Stimulated activated CD4-positive, alpha-beta T cell treated with anti-CD3 and anti-CD28 coated beads, Interleukin-1b, Interleukin-23, amount 100 ng/mL, for 1 hour (primary cell): ENCODE data around the gene SOD1.

Experiments used
- DNase-seq, 2 donors: peaks; one replicate each; pipeline ENCODE4 v3.0.0-alpha.2; 2020; ENCODE audit warnings: low read depth in 2 of 2

The SOD1 gene

DNA sequence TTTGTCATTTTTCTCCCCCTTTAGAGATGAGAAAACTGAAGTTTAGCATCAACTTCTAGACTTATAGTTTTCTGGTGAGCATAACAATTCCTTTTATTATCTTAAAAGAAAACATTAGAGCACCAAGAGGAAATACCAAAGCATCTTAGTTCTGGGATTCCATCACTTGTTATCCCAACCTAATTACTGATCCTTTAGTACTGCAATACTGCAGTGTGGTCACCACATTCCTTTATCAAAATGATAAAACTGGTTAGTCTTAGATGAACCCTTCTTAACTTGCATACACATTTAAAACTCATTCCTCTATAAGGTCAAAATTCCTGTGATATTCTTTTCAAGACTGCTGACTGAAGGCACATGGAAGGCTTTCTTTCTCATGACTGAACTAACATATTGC lies 23.1 kb downstream of the SOD1 start:
- no peak for DNase-seq

DNA sequence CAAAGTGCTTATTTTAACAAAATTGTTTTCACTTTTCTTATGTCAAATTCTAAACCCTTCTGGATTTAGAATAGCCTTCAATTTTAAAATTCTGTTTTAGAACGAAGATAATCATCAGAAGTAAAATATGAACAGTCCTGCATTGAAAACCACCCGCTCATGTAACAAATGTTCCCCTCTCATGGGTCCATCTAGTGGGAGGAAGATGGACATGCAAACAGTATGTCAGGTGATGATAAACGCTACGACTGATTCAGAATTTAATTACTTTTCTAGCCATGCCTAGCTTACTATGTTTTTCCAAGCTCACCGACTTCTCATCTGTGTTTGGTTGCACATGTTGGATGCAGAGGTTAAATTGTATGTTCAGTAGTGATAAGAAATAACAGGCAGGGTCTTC lies 23.5 kb downstream of the SOD1 start:
- DNase-seq = no peak

GRCh38 chr21:31684918-31685317 lies 25.4 kb downstream of the SOD1 start:
- DNase-seq = no peak

GRCh38 chr21:31686272-31686915 lies 26.9 kb downstream of the SOD1 start:
- no peak for DNase-seq

- no peak for DNase-seq
Observed at GRCh38 chr21:31687108-31687507, 27.6 kb downstream of the SOD1 start.

- DNase-seq = no peak
Observed at GRCh38 chr21:31688603-31689368, 29.3 kb downstream of the SOD1 start.

GRCh38 chr21:31693222-31693621 lies 33.7 kb downstream of the SOD1 start:
- no peak for DNase-seq

- no peak for DNase-seq
Observed at GRCh38 chr21:31696424-31696823, 36.9 kb downstream of the SOD1 start.

DNA sequence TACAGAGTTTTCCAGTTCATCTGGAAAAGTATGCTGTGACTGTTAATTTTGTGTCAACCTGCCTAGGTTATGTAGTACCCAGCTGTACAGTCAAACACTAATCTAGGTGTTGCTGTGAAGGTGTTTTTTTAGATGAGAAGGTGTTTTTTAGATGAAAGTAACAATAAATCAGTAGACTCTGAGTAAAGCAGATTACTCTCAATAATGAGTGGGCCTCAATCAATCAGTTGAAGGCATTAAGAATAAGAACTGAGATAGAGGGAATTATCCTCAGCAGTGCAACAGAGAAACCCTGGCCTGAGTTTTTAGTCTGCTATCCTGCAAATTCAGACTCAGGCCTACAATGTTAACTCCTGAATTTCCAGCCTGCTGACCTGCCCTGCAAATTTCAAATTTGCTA lies 39.0 kb downstream of the SOD1 start:
- DNase-seq = no peak

DNA sequence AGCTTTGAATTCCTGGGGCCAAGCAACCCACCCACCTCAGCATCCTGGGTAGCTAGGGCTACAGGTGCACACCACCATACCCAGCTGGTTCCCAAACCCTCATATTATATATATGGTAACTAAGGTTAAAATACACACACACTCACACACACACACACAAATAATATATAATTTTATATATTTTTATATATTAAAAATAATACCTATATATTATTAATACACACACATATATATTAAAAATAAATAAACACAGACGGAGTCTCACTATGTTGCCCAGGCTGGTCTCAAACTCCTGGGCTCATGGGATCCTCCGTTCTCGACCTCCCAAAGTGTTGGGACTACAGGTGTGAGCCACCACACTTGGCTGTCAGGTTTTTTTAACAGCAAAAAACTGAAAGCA lies 40.5 kb downstream of the SOD1 start:
- no peak for DNase-seq

DNA sequence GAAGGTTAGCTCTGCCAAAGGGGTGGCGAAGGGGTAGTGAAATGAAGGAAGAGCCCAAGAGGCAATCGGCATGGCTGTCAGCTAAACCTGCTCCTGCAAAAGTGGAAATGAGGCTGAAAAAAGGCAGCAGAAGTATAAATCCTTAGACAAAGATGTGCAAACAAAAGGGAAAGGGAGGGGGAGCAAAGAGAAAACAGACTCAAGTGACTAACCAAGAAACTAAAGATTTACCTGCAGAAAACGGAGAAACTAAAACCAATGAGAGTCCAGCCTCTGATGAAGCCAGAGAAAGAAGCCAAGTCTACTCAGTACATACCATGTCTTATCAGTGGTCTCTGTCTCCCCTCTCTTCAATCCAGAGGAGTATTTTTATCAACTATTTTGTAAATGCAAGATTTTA lies 47.1 kb downstream of the SOD1 start:
- DNase-seq = no peak

GRCh38 chr21:31707499-31707898 lies 48.0 kb downstream of the SOD1 start:
- DNase-seq = no peak

DNA sequence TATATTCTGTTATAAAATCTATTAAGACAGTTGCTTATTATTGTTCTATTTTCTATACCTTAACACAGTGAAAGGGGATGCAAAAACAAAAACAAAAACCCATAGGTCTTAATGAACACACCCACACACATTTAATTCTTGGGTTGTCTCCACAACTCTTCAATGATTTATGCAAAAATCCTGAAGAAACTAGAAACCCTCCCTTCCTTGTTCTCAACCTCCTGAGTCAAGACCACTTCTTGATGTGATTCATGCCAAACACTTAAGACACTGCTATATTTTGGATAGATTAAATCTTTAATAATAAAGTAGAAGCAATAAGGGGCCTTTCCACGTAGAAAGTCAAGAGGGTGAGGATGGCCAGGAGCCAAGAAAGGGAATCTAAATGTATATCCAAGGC lies 49.0 kb downstream of the SOD1 start:
- DNase-seq = no peak

DNA sequence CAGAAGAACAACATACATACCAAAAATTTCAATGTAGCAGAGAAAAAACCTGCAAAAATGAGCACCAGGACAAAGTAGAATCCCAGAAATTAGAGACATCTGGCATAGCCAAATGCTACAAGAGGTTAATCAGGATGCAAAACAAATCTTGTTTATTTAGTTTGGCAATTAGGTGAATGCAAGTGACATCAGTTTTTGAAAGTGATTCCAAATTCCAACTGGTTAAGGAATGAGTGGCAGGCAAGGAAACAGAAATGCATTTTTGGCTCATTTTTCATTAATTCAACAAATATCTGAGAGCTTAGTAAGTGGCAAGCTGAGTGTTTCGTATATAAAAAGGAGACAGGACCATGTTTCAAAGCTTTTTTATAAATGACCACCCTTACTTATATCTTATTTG lies 51.1 kb downstream of the SOD1 start:
- no peak for DNase-seq

- no peak for DNase-seq
Observed at GRCh38 chr21:31711326-31711725, 51.8 kb downstream of the SOD1 start.

DNA sequence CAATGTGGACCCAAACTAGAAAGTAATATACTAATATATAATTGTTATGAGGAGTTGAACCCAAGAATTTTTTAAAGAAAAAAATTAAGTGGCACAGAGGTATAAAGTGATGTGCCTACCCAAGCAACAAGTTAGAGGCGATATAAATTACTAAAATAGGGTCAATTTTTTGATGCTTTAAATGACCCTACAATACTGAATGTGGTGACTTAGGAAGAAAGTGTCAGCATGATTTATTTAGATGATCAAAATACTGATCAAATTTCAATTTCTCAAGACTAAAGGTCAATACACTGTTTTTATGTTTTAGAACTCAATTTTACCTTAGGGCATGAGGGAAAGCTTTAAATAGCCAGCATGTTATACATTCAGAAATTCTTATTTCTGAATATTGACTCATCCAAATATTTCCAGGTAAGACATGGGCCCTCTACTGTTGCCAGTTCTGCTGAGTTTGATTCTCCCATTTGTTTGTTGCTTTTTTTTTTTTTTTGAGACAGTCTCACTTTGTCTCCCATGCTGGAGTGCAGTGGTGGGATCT lies 52.3 kb downstream of the SOD1 start:
- no peak for DNase-seq

DNA sequence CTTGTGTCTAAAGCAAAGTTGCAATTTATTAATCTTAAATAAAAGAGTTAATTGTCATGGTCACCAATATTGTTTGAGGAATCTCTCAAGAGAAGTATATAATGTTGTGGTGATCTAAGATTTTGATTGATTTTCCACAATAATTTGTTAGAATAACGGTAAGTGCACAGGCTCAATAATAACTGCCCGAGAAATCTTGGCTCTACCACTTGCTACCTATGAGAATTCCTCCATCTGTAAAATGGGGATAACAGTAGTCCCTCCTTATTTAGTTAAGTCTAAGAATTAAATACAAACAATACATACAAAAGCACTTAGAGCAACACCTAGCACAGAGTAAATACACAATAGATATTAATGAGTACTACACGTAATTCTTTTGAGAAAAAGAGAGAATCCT lies 53.6 kb downstream of the SOD1 start:
- no peak for DNase-seq

- no peak for DNase-seq
Observed at GRCh38 chr21:31713973-31714740, 54.7 kb downstream of the SOD1 start.

- no peak for DNase-seq
Observed at GRCh38 chr21:31714741-31715365, 55.4 kb downstream of the SOD1 start.

DNA sequence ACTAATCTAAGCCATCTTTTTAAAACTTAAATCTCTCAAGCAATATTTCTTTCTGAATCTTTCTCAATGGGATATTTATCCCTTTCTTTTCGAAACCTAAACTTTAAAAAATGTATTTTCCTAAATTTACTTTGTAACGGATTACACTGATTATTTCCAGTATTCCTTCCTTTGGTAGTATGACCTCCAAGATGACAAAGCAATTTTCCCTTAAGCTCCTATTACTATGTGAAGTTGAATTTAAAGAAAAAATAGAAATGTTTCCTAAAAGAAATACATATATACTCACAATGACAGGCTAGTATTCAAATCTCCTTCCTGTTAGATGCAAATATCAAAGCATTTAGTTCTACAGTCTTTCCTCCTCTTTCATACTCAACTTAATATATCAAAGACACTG lies 56.6 kb downstream of the SOD1 start:
- DNase-seq = no peak
